K562 (cell line): ENCODE measurements around the gene AKR1D1. TPM values are rescaled to one million over a fixed set of nuclear protein-coding genes. Genes with fewer than 3 reads are reported as not detected.

Experiments used
- polyA plus RNA-seq, 8 experiments: library from polyadenylated mRNA; depleted of rRNA in 4 of 8; stranded (reverse) in 5 of 8; unstranded in 3 of 8; fragments of >200 nt; fragmentation: Nextera tagmentation in 2 of 8; fragmentation: Illumina TruSeq in 1 of 8; extraction: Ambion mirVana in 2 of 8; extraction: Trizol in 1 of 8; gene quantifications; 2 replicates each; pipeline versions ENCODE4 v1.2.1 to v1.2.3, GENCODE V29; 2011 to 2014; ENCODE audit warnings: inconsistent platforms in 1 of 8, missing spikeins in 1 of 8
- total RNA-seq, 7 experiments: library from RNA; depleted of rRNA in 6 of 7; stranded (reverse); fragments of >200 nt in 6 of 7; fragmentation: Illumina TruSeq in 2 of 7; extraction: Trizol in 2 of 7; gene quantifications; 2 replicates each; pipeline versions ENCODE4 v1.2.1 to v1.2.3, GENCODE V29; 2011 to 2021; ENCODE audit warnings: low replicate concordance in 1 of 7
- TF ChIP-seq, protein P1 (sequence below): fragments of 250-450 bp; sonication (Bioruptor Pico); IDR thresholded peaks from 2 replicates; pipeline ENCODE4 v1.5.0; 2021; ENCODE audit warnings: mild to moderate bottlenecking, moderate library complexity
- TF ChIP-seq, protein P2 (sequence below): fragments of 450-650 bp; IDR thresholded peaks from 2 replicates; pipeline ENCODE4 v1.7.1; 2018; ENCODE audit warnings: mild to moderate bottlenecking, low read depth; ENCODE audit not compliant: partially characterized antibody
- TF ChIP-seq, protein P3 (sequence below): fragments of 250-450 bp; sonication (Bioruptor Pico); IDR thresholded peaks from 2 replicates; pipeline ENCODE4 v1.8.0; 2022; ENCODE audit warnings: inconsistent platforms

Gene AKR1D1
- total and polyA plus RNA-seq, 9 of the 15 experiments (the other 6 are each of a cell fraction or from before 2014, with no cell fraction given) = not detected

DNA sequence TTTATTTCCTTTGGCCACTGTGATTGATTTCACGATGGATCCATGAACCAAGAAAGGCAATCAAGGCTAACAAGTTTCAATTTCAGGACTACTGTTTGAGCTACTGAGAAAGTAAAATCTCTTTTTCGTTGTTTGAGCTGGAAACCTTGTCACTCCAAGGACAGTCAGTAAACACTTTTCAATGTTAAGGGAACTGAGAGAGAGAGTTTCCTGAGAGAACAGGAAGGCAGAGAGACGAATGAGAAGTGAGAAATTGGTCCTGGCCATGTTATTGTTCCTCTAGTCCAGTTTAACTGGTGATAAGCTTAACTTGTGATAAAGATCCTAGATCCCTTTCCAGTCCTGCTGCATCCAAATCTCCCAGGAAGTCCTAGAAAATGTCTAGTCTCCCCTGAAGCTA is 909 bp upstream of the AKR1D1 start (continued):
- TF ChIP-seq, protein P1, sequence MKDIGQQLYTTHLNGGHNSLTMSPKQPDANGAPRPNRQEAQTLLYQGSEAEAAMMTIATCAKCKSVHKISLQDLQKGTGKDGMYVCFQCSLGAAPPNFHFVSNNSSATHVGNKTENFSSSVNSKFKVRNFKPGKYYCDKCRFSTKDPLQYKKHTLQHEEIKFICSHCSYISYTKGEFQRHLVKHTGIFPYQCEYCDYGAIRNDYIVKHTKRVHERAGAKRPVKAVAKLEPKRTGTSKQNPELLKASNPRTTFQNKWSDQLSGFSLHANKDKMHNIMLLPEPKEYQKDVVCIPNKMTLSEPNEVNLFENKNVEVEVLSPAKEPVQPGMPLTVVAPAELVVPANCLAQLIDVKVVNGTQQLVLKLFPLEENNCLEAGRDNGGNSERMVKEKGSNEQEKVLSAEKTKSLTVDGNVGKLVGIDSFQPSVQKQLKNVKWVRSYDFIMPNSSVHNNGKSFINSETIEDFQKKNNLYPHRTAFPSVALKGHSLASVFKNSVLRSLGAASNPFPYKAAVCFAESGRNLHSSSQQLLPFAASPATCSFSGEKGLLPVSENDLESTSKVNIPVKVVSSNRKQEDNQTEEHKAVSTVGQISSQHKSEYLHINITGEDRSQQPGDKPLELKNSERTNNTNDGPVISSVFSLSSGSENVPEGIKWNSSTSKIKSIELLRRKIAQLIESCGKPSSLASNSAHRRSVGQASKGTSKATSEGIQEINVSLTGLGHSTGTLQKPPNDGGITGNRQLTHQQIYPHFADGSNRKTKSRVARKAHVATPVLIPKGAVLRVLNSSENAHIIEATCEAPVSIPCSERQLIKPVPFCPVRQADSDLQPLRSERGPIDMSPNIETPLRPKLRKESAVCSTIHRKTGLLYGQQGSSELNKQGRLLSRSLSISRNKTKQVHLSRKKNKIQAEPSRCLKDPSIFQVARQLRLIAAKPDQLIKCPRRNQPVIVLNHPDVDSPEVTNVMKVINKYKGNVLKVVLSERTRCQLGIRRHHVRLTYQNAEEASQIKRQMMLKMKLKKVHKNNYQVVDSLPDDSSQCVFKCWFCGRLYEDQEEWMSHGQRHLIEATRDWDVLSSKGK (CRISPR knock-in tag) = no peak
- TF ChIP-seq, protein P2, sequence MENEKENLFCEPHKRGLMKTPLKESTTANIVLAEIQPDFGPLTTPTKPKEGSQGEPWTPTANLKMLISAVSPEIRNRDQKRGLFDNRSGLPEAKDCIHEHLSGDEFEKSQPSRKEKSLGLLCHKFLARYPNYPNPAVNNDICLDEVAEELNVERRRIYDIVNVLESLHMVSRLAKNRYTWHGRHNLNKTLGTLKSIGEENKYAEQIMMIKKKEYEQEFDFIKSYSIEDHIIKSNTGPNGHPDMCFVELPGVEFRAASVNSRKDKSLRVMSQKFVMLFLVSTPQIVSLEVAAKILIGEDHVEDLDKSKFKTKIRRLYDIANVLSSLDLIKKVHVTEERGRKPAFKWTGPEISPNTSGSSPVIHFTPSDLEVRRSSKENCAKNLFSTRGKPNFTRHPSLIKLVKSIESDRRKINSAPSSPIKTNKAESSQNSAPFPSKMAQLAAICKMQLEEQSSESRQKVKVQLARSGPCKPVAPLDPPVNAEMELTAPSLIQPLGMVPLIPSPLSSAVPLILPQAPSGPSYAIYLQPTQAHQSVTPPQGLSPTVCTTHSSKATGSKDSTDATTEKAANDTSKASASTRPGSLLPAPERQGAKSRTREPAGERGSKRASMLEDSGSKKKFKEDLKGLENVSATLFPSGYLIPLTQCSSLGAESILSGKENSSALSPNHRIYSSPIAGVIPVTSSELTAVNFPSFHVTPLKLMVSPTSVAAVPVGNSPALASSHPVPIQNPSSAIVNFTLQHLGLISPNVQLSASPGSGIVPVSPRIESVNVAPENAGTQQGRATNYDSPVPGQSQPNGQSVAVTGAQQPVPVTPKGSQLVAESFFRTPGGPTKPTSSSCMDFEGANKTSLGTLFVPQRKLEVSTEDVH = no peak
- TF ChIP-seq, protein P3, sequence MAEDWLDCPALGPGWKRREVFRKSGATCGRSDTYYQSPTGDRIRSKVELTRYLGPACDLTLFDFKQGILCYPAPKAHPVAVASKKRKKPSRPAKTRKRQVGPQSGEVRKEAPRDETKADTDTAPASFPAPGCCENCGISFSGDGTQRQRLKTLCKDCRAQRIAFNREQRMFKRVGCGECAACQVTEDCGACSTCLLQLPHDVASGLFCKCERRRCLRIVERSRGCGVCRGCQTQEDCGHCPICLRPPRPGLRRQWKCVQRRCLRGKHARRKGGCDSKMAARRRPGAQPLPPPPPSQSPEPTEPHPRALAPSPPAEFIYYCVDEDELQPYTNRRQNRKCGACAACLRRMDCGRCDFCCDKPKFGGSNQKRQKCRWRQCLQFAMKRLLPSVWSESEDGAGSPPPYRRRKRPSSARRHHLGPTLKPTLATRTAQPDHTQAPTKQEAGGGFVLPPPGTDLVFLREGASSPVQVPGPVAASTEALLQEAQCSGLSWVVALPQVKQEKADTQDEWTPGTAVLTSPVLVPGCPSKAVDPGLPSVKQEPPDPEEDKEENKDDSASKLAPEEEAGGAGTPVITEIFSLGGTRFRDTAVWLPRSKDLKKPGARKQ (CRISPR knock-in tag) = no peak
- TF ChIP-seq, all 486 proteins: peak for 0
